Suprapubic skin (tissue), 3 donors: ENCODE data around the gene PCNT.

Experiments
- CTCF ChIP-seq, 2 donors: fragments of 200-600 bp in 1 of 2; fragments of 450-650 bp in 1 of 2; sonication (generic) in 1 of 2; IDR thresholded peaks; one replicate each; pipeline ENCODE4 v1.5.1; 2016 to 2019; ENCODE audit warnings: antibody characterized with exemption in 2 of 2, mild to moderate bottlenecking in 1 of 2, moderate library complexity in 1 of 2
- EP300 ChIP-seq: sonication (generic); formaldehyde crosslinking; IDR thresholded peaks from one replicate; pipeline ENCODE4 v1.6.1; 2017; ENCODE audit warnings: antibody characterized with exemption
- POLR2A ChIP-seq, 2 donors: fragments of 450-650 bp; IDR thresholded peaks; one replicate each; pipeline ENCODE4 v1.6.1; 2017; ENCODE audit warnings: antibody characterized with exemption in 2 of 2, mild to moderate bottlenecking in 2 of 2, moderate library complexity in 2 of 2

DNA sequence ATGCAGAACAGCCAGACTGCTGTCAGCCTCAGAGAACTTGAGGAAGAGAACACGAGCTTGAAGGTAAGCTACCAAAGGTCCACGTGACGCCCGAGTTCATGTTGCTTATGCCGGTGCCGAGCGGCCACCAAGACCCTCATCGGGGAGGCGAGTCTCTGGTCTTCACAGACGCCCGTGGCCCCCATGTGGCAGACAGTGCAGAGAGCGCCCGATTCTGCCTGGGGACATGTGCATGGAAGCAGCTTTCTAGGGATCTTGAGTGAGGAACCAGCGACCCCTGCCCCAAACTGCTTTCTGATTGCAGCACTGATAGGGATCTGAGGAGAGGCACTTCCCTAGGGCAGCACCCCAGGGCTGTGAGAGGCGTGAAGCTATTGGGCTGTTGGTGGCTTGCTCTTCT is 78.5 kb downstream of the PCNT start:
- TF ChIP-seq CTCF (IDR thresholded peaks at IDR 0.05) (no peak), POLR2A (IDR thresholded peaks at IDR 0.05) (no peak), EP300 (no peak)
